Measurements from ENCODE around the gene CPLANE2. TPM values are rescaled to one million over a fixed set of nuclear protein-coding genes. Genes with fewer than 3 reads are reported as not detected.
A peak's percentile ranks its signal among the peaks of the same experiment; 100 is the strongest.

Gene CPLANE2, protein sequence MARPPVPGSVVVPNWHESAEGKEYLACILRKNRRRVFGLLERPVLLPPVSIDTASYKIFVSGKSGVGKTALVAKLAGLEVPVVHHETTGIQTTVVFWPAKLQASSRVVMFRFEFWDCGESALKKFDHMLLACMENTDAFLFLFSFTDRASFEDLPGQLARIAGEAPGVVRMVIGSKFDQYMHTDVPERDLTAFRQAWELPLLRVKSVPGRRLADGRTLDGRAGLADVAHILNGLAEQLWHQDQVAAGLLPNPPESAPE
- total RNA-seq (1 to 10 TPM; 5.2 to 5.6 TPM), polyA plus RNA-seq (2.6 TPM)

DNA sequence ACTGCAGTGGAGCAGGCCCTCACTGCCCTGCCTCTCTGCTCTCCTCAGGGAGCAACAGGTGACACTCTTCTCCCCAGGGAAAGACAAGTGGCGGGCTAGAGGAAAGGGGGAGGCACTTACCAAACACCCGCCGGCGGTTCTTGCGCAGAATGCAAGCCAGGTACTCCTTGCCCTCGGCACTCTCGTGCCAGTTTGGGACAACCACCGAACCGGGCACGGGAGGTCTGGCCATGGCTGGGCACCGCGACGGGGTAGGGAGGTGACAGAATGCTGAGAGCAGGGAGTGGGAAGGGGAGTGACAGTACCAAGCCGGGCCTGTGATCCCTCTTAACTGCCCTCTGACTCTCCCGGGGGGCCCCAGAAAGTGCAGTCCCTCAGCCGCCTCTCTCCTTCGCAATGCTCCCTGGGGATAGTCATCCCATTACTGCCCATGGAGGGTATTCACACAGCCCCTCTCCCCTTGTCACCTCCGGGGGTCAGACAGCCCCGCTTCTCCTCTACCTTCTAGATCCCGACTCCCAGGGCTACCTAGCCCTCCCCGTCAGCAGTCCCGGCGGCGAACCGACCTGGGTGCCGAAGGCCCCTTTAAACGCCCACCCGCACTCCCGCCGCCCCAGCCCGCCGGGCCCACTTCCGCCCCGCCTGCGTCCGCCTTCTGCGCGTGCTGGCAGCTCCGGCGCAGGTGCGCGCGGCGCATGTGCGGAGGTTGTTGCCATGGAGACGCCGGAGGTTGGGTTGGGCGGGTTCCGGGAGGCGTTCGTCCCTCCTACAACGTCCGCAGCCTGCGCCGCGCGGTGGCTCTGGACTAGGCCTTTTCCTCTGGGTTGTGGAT lies at the start of gene CPLANE2:
TSS of gene CPLANE2 (minus strand) at position 673 of the 832 bp plus-strand sequence. CDS start at position 232, 441 bp downstream.
- CTCF ChIA-PET, result interaction anchor here (0.9 to 2.7 kb wide), 5 partner anchors 19 to 164 kb away, joined by 3 to 12 read pairs (median 3); partner anchors contain the start of gene FAM131C
- H3K36me3 ChIP-seq (ENCODE audit: insufficient read depth, low read length), result no peaks in the 10 kb centered on the region
- Mint-ChIP-seq H3K27me3 (peaks cover 0 to 2% of the 10 kb centered on the region in 2 donors), H3K36me3 (peaks cover 0 to 9% (median 0%) of the 10 kb centered on the region in 3 donors), H3K4me3 (peak within 1 kb of the TSS; percentile 87 to 96 (median 90)), H3K27ac (peak within 1 kb of the TSS; percentile 91 to 99 (median 98)), H3K4me1 (peaks cover 17 to 31% (median 25%) of the 10 kb centered on the region in 3 donors), H3K9me3 (no peaks in the 10 kb centered on the region)
- no peaks in the 10 kb centered on the region for H3K27me3 ChIP-seq (ENCODE audit: insufficient read depth, low read length, poor library complexity, severe bottlenecking)
- H3K9me3 ChIP-seq (ENCODE audit: low read length), result no peaks in the 10 kb centered on the region
- peak within 1 kb of the TSS; percentile 88 for H3K27ac ChIP-seq (ENCODE audit: low read depth, low read length)
- POLR2A ChIA-PET, result interaction anchor here (0.5 to 1.4 kb wide), 3 partner anchors 19 to 425 kb away, joined by 3 to 5 read pairs (median 4); partner anchors contain the start of gene FBXO42
- H3K4me3 ChIP-seq (ENCODE audit: low read length), result peak within 1 kb of the TSS; percentile 98
- H3K4me1 ChIP-seq (ENCODE audit: insufficient read depth, low read length), result peaks cover 24% of the 10 kb centered on the region
- DNase-seq, result peak; percentile 93 to 98 (median 96)

DNA sequence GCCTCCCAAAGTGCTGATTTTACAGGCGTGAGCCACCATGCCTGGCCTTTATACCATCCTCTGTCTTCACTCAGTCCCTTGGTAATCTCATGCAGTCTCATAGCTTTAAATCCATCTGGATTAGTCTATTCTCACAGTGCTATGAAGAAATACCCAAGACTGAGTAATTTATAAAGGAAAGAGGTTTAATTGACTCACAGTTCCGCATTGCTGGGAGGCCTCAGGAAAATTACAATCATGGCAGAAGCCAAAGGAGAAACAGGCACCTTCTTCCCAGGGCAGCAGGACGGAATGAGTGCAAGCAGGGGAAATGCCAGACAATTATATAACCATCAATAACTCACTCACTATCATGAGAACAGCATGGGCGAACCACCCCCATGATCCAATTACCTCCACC lies 49.1 kb upstream of the CPLANE2 start:
- ChIA-PET CTCF (no interaction called here), POLR2A (no interaction called here)
- H3K36me3 ChIP-seq (ENCODE audit: insufficient read depth, low read length), result peaks cover 5% of the 10 kb centered on the region
- H3K36me3 Mint-ChIP-seq, result peaks cover 3 to 37% (median 10%) of the 10 kb centered on the region in 3 donors
- no peak overlapping the region for H3K27ac Mint-ChIP-seq
- no peaks in the 10 kb centered on the region for H3K9me3 Mint-ChIP-seq
- DNase-seq, result no peak
- no peak overlapping the region for H3K4me3 Mint-ChIP-seq
- H3K4me1 ChIP-seq (ENCODE audit: insufficient read depth, low read length), result no peaks in the 10 kb centered on the region
- H3K4me3 ChIP-seq (ENCODE audit: low read length), result no peak overlapping the region
- no peaks in the 10 kb centered on the region for H3K27me3 ChIP-seq (ENCODE audit: insufficient read depth, low read length, poor library complexity, severe bottlenecking)
- H3K4me1 Mint-ChIP-seq, result peaks cover 10 to 20% (median 12%) of the 10 kb centered on the region in 3 donors
- H3K27ac ChIP-seq (ENCODE audit: low read depth, low read length), result no peak overlapping the region
- H3K27me3 Mint-ChIP-seq, result no peaks in the 10 kb centered on the region
- H3K9me3 ChIP-seq (ENCODE audit: low read length), result no peaks in the 10 kb centered on the region

DNA sequence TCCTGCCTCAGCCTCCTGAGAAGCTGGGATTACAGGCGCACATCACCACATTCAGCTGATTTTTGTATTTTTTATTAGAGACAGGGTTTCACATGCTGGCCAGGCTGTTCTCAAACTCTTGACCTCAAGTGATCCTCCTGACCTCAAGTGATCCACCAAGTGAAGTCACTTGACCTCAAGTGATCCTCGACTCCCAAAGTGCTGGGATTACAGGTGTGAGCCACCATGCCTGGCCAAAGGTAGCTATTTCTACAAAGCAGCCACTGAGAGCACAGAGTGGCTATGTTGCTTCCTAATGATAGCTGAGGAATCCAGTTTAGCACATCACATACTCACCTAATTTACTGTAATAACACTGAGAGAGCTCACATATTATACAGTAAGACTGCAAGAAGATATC lies 44.8 kb upstream of the CPLANE2 start:
- Histone ChIP-seq H3K36me3 (ENCODE audit: insufficient read depth, low read length) (no peaks in the 10 kb centered on the region), H3K9me3 (ENCODE audit: low read length) (no peaks in the 10 kb centered on the region), H3K27ac (ENCODE audit: low read depth, low read length) (no peak overlapping the region), H3K27me3 (ENCODE audit: insufficient read depth, low read length, poor library complexity, severe bottlenecking) (no peaks in the 10 kb centered on the region), H3K4me1 (ENCODE audit: insufficient read depth, low read length) (no peaks in the 10 kb centered on the region), H3K4me3 (ENCODE audit: low read length) (no peak overlapping the region)
- ChIA-PET POLR2A (no interaction called here), CTCF (no interaction called here)
- Mint-ChIP-seq H3K9me3 (no peaks in the 10 kb centered on the region), H3K4me1 (peaks cover 6 to 15% (median 13%) of the 10 kb centered on the region in 3 donors), H3K4me3 (no peak overlapping the region), H3K27me3 (no peaks in the 10 kb centered on the region), H3K27ac (peak overlapping the region in 1 of 8 donors; percentile 14), H3K36me3 (peaks cover 0 to 31% (median 9%) of the 10 kb centered on the region in 3 donors)
- DNase-seq, result no peak

DNA sequence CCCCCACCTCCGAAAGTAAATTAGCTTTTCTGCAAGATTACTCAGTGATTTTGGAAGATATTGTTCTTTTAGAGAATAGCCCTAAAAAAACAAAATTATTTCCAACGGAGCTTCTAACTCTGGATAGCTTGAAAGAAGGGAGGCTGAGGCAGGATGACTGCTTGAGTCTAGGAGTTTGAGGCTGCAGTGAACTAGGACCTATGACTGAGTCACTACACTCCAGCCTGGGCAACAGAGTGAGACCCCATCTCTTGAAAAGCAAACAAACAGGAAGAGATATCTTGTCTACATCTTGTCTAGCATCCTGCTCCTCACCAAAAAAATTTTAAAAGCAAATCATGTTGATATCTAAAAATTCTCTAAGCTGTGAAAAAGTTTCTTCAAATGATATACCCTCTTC lies 42.2 kb upstream of the CPLANE2 start:
- H3K27me3 Mint-ChIP-seq, result no peaks in the 10 kb centered on the region
- Histone ChIP-seq H3K4me1 (ENCODE audit: insufficient read depth, low read length) (no peaks in the 10 kb centered on the region), H3K27ac (ENCODE audit: low read depth, low read length) (no peak overlapping the region), H3K27me3 (ENCODE audit: insufficient read depth, low read length, poor library complexity, severe bottlenecking) (no peaks in the 10 kb centered on the region), H3K4me3 (ENCODE audit: low read length) (no peak overlapping the region), H3K36me3 (ENCODE audit: insufficient read depth, low read length) (no peaks in the 10 kb centered on the region), H3K9me3 (ENCODE audit: low read length) (no peaks in the 10 kb centered on the region)
- no peaks in the 10 kb centered on the region for H3K9me3 Mint-ChIP-seq
- no peak for DNase-seq
- H3K36me3 Mint-ChIP-seq, result peaks cover 0 to 39% (median 7%) of the 10 kb centered on the region in 3 donors
- POLR2A ChIA-PET, result no interaction called here
- CTCF ChIA-PET, result no interaction called here
- H3K4me1 Mint-ChIP-seq, result peaks cover 8 to 22% (median 21%) of the 10 kb centered on the region in 3 donors
- peak overlapping the region in 2 of 8 donors; percentile 22 to 40 for H3K27ac Mint-ChIP-seq
- no peak overlapping the region for H3K4me3 Mint-ChIP-seq

DNA sequence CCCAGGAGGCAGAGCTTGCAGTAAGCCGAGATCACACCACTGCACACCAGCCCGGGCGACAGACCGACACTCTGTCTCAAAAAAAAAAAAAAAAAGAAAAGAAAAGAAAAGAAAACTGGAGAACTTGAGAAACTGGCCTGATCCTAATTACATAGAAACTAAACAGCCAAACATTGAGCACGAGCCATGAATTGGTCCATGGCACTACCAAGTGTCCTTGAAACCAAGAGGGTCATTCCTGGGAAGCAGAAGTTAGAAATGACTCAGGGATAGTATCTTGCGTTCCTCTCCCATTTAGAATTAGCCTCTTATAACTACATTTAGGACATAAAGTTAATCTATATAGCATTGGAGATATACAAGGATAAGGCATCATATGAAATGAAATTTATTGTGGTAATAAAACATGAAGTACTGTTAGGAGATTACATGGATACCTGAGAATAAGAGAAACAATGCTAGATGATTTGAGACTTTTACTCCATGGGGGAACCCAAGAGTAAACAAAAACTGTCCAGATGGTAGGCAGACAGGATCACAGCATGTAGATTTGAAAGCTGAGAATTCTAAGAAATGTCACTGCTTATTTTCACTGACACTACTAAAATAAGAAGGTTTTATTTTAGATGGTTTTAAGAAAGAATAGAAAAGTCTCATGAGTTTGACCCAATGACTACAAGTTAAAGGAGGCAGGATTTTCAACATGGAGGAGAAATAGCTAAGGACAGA lies 39.5 kb upstream of the CPLANE2 start:
- Mint-ChIP-seq H3K27me3 (no peaks in the 10 kb centered on the region), H3K27ac (peak overlapping the region in 2 of 8 donors; percentile 29 to 46), H3K4me3 (no peak overlapping the region), H3K4me1 (peaks cover 10 to 29% (median 21%) of the 10 kb centered on the region in 3 donors), H3K36me3 (peaks cover 0 to 44% (median 8%) of the 10 kb centered on the region in 3 donors), H3K9me3 (no peaks in the 10 kb centered on the region)
- ChIA-PET CTCF (interaction anchor here (1.0 kb wide), 1 partner anchor 13 kb away, joined by 3 read pairs; no protein-coding TSS in a partner anchor), POLR2A (no interaction called here)
- no peak for DNase-seq
- Histone ChIP-seq H3K36me3 (ENCODE audit: insufficient read depth, low read length) (no peaks in the 10 kb centered on the region), H3K4me3 (ENCODE audit: low read length) (no peak overlapping the region), H3K27me3 (ENCODE audit: insufficient read depth, low read length, poor library complexity, severe bottlenecking) (no peaks in the 10 kb centered on the region), H3K9me3 (ENCODE audit: low read length) (no peaks in the 10 kb centered on the region), H3K4me1 (ENCODE audit: insufficient read depth, low read length) (no peaks in the 10 kb centered on the region), H3K27ac (ENCODE audit: low read depth, low read length) (no peak overlapping the region)

DNA sequence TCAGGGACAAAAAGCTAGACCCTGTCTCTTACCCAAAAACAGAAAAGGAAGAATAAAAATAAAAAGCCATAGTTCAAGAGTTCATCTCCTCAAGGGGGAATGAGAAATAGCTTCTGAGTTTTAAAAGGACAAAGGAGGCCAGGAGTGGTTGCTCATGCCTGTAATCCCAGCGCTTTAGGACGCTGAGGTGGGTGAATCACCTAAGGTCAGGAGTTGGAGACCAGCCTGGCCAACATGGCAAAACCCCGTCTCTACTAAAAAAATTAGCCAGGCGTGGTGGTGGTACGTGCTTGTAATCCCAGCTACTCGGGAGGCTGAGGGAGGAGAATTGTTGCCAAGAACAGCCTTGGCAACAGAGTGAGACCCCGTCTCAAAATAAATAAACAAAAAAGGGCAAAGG lies 38.6 kb upstream of the CPLANE2 start:
- peaks cover 15 to 33% (median 24%) of the 10 kb centered on the region in 3 donors for H3K4me1 Mint-ChIP-seq
- no peaks in the 10 kb centered on the region for H3K36me3 ChIP-seq (ENCODE audit: insufficient read depth, low read length)
- no peaks in the 10 kb centered on the region for H3K27me3 ChIP-seq (ENCODE audit: insufficient read depth, low read length, poor library complexity, severe bottlenecking)
- no peaks in the 10 kb centered on the region for H3K9me3 Mint-ChIP-seq
- no peak overlapping the region for H3K27ac ChIP-seq (ENCODE audit: low read depth, low read length)
- no peaks in the 10 kb centered on the region for H3K9me3 ChIP-seq (ENCODE audit: low read length)
- ChIA-PET POLR2A (no interaction called here), CTCF (interaction anchor here (1.1 kb wide), 1 partner anchor 18 kb away, joined by 3 read pairs; no protein-coding TSS in a partner anchor)
- no peak for DNase-seq
- H3K36me3 Mint-ChIP-seq, result peaks cover 0 to 46% (median 8%) of the 10 kb centered on the region in 3 donors
- no peaks in the 10 kb centered on the region for H3K4me1 ChIP-seq (ENCODE audit: insufficient read depth, low read length)
- no peaks in the 10 kb centered on the region for H3K27me3 Mint-ChIP-seq
- H3K4me3 ChIP-seq (ENCODE audit: low read length), result no peak overlapping the region
- no peak overlapping the region for H3K27ac Mint-ChIP-seq
- no peak overlapping the region for H3K4me3 Mint-ChIP-seq

DNA sequence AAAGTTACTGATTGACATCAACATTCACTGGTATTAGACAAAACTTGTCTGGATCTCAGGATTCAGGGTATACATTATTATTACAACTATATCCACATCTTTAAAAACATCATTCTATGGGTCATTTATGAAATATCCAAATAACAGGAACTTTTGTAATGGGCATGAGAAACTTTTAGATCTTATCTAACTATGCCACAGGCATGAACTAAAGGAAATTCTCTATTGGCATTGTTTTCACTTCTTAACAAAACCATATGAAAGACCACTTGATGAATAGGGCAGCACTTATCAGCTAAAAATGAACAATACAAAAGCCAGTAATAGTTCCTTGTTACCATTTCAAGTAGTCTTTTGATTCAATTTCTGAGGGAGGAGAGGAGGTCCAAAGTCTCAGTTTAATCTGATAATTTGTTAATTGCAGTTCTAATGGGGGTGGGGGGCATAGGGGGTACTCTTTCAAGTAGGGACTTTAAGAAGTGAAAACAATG lies 30.8 kb upstream of the CPLANE2 start:
- CTCF ChIA-PET, result no interaction called here

More for the DNA sequence above, 30.8 kb upstream of the CPLANE2 start:
- no peaks in the 10 kb centered on the region for H3K9me3 ChIP-seq (ENCODE audit: low read length)
- Mint-ChIP-seq H3K27ac (peak overlapping the region in 4 of 8 donors; percentile 4 to 69 (median 36)), H3K4me1 (peaks cover 21 to 40% (median 34%) of the 10 kb centered on the region in 3 donors), H3K27me3 (no peaks in the 10 kb centered on the region), H3K9me3 (no peaks in the 10 kb centered on the region), H3K4me3 (no peak overlapping the region), H3K36me3 (peaks cover 0 to 20% (median 8%) of the 10 kb centered on the region in 3 donors)
- H3K27me3 ChIP-seq (ENCODE audit: insufficient read depth, low read length, poor library complexity, severe bottlenecking), result no peaks in the 10 kb centered on the region
- DNase-seq, result no peak
- no peak overlapping the region for H3K4me3 ChIP-seq (ENCODE audit: low read length)
- POLR2A ChIA-PET, result no interaction called here
- no peak overlapping the region for H3K27ac ChIP-seq (ENCODE audit: low read depth, low read length)
- peaks cover 10% of the 10 kb centered on the region for H3K4me1 ChIP-seq (ENCODE audit: insufficient read depth, low read length)
- H3K36me3 ChIP-seq (ENCODE audit: insufficient read depth, low read length), result no peaks in the 10 kb centered on the region

Data from CD8-positive, alpha-beta memory T cell (primary cell).